ENCODE results near the gene KRT15. TPM values are rescaled to one million over a fixed set of nuclear protein-coding genes. Genes with fewer than 3 reads are reported as not detected.

The KRT15 gene
- total RNA-seq (2014; rRNA removed; shearing (Covaris generic)) = 0.08 TPM in 1 of 2 replicates, not detected in the other

GRCh38 chr17:41518789-41519449 is at the start of gene KRT15:
Gene KRT15, minus strand, starts transcription at chr17:41518890. Its CDS starts 63 bp downstream, at chr17:41518827.
- Histone ChIP-seq H3K27me3 (no peaks in the 10 kb centered on the region), H3K9me3 (replicated peaks) (no peaks in the 10 kb centered on the region), H3K36me3 (no peaks in the 10 kb centered on the region), H3K27ac (no peak within 1 kb of the TSS), H3K4me3 (no peak within 1 kb of the TSS), H3K4me1 (no peaks in the 10 kb centered on the region; the same call in 1 of the 2 replicates)
- no peak for DNase-seq

DNA sequence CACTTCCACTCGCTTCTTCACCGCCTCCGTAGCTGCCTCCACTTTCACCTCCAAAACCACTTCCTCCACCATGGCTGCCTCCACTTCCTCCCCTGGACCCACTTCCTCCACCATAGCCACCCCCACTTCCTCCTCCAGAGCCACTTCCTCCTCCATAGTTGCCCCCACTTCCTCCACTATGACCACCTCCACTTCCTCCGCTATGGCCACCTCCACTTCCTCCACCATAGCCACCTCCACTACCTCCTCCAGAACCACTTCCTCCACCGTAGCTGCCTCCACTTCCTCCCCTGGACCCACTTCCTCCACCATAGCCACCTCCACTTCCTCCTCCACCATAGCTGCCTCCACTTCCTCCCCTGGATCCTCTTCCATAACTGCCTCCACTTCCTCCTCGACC is 48.6 kb upstream of the KRT15 start:
- Histone ChIP-seq H3K9me3 (replicated peaks) (no peaks in the 10 kb centered on the region), H3K36me3 (no peaks in the 10 kb centered on the region), H3K27me3 (no peaks in the 10 kb centered on the region), H3K4me3 (no peak overlapping the region), H3K4me1 (no peaks in the 10 kb centered on the region), H3K27ac (no peak overlapping the region)
- DNase-seq = no peak

DNA sequence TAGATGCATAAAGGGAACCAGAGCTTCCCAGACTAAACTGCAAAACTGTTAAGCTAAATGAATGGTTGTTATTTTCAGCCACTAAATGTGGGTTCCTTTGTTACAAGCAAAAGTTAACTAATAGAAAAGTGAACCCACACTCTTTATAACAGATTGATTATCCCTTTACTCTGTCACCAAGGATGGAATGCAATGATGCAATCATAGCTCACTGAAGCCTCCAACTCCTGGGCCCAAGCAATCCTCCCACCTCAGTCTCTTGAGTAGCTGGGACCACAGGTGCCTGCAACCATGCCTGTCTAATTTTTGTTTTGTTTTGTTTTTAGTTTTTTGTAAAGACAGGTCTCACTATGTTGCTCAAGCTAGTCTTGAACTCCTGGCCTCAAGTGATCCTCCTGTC is 46.6 kb upstream of the KRT15 start:
- H3K4me1 ChIP-seq = no peaks in the 10 kb centered on the region
- no peak for DNase-seq
- no peaks in the 10 kb centered on the region for H3K27me3 ChIP-seq
- H3K36me3 ChIP-seq = no peaks in the 10 kb centered on the region
- H3K9me3 ChIP-seq (replicated peaks) = no peaks in the 10 kb centered on the region
- no peak overlapping the region for H3K4me3 ChIP-seq
- H3K27ac ChIP-seq = no peak overlapping the region

DNA sequence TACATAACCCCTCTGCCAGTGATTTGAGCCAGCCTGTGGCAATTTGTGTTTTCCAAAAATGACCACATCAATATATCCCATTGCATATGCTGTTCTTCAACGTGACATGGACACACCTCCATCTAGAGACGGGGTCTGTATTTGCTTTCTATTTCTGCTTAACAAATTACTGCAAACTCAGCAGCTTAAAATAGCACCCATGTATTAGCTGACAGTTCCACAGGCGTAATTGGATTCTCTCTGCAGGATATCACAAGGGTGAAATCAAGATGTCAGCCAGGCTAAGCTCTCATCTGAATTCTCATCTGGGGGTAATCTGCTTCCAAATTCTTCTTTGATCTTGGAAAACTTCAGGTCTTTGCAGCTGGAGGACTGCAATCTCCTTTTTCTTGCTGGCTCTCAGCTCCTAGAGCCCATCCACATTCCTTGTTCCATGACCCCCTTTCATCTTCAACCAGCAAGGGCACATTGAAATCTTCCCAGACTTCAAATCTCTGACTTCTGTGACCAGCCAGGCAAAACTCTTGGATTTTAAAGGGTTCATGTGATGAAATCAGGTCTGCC is 45.0 kb upstream of the KRT15 start:
- Histone ChIP-seq H3K27ac (no peak overlapping the region), H3K9me3 (replicated peaks) (no peaks in the 10 kb centered on the region), H3K27me3 (no peaks in the 10 kb centered on the region), H3K4me1 (no peaks in the 10 kb centered on the region), H3K4me3 (no peak overlapping the region), H3K36me3 (no peaks in the 10 kb centered on the region)
- DNase-seq = no peak

DNA sequence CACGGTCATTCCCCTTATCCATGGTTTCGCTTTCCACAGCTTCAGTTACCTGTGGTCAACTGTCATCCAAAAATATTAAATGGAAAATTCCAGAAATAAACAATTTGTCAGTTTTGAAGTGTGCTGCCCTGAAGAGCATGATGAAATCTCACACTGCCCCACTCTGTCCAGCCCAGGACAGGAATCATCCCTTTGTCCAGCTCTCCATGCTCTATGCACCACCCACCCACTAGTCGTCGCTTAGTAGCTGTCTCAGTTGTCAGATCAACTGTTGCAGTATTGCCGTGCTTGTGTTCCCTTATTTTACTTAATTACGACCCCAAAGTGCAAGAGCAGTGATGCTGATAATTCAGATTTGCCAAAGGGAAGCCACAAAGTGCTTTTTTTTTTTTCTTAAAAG is 42.9 kb upstream of the KRT15 start:
- Histone ChIP-seq H3K4me3 (no peak overlapping the region), H3K36me3 (no peaks in the 10 kb centered on the region), H3K4me1 (no peaks in the 10 kb centered on the region), H3K9me3 (replicated peaks) (no peaks in the 10 kb centered on the region), H3K27ac (no peak overlapping the region), H3K27me3 (no peaks in the 10 kb centered on the region)
- no peak for DNase-seq

DNA sequence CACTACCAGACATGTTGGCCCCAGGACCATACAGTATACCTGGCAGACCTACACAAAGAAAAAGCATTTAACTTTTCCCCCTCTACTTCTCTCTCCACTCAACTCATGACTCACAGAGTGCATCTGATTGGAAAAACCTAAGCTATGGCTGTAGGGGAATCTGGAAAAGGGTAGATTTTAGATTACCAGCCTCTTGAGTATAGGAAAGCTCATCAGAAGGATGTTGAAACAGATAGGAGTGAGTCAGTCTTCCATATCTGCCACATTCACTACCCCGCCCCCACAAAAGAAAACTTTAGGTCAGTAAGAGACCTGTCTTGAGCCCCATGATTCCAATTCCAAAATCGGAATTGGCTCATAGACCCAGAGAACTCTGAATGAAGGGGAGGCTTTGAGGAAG is 40.9 kb upstream of the KRT15 start:
- no peaks in the 10 kb centered on the region for H3K27me3 ChIP-seq
- H3K36me3 ChIP-seq = no peaks in the 10 kb centered on the region
- H3K4me3 ChIP-seq = no peak overlapping the region
- H3K27ac ChIP-seq = no peak overlapping the region
- no peaks in the 10 kb centered on the region for H3K4me1 ChIP-seq
- H3K9me3 ChIP-seq (replicated peaks) = no peaks in the 10 kb centered on the region
- DNase-seq = no peak

DNA sequence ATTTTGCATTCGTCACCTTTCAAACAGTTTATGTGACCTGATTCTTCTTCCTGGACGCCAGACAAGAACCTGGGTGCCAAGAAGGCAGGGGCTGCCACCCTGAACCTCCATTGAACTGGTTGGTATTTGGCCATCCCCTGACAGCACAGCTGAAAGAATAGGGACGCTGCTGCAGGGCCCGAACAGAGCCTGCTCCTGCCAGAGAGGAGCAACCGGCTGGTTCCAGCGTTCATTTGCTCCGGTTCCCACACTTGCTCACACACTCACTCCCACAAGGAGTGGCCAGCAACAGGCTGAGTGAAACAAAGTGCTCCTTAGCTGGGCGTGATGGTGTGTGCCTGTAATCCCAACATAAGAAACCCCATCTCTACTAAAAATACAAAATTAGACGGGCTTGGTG is 38.2 kb upstream of the KRT15 start:
- Histone ChIP-seq H3K27ac (no peak overlapping the region), H3K27me3 (no peaks in the 10 kb centered on the region), H3K4me1 (no peaks in the 10 kb centered on the region), H3K4me3 (no peak overlapping the region), H3K36me3 (no peaks in the 10 kb centered on the region), H3K9me3 (replicated peaks) (no peaks in the 10 kb centered on the region)
- no peak for DNase-seq

GRCh38 chr17:41556306-41556705 is 37.6 kb upstream of the KRT15 start:
- Histone ChIP-seq H3K4me3 (no peak overlapping the region), H3K27ac (no peak overlapping the region), H3K27me3 (no peaks in the 10 kb centered on the region), H3K36me3 (no peaks in the 10 kb centered on the region), H3K4me1 (no peaks in the 10 kb centered on the region), H3K9me3 (replicated peaks) (no peaks in the 10 kb centered on the region)
- no peak for DNase-seq

DNA sequence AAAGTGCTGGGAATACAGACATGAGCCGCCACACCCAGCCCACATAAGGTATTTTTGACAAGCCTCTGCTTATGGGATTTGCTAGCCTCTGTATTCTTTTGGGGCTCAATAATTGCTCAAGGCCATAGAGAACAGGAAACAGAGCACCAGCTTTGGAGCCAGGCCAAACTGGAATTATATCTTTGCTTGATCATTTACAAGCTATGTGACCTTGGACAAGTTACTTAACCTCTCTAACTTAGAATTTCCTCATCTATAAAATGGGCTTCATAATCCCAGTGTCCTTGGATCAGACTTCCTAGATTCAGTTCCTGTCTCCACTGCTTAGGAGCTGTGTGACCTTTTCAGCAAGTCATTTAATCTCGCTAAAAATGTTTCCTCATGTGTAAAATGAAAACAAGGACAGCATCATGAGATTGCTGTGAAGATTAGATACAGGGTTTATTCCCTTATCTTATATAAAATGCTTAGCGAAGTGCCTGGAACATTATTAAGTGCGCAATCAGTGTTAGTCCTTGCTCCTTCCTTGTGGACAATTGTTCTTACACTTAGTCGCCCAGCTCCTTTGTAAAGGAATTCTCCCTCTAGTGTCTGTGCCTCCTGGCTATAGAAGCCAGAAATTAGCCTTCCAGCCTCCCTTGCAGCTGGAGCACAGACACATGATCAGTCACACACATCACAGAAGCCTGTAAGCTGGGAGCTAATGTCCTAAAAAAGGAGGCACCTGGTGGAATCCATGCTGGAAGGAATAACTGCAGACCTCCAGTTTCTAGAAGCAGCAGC is 36.6 kb upstream of the KRT15 start:
- no peak overlapping the region for H3K4me3 ChIP-seq
- DNase-seq = no peak

DNA sequence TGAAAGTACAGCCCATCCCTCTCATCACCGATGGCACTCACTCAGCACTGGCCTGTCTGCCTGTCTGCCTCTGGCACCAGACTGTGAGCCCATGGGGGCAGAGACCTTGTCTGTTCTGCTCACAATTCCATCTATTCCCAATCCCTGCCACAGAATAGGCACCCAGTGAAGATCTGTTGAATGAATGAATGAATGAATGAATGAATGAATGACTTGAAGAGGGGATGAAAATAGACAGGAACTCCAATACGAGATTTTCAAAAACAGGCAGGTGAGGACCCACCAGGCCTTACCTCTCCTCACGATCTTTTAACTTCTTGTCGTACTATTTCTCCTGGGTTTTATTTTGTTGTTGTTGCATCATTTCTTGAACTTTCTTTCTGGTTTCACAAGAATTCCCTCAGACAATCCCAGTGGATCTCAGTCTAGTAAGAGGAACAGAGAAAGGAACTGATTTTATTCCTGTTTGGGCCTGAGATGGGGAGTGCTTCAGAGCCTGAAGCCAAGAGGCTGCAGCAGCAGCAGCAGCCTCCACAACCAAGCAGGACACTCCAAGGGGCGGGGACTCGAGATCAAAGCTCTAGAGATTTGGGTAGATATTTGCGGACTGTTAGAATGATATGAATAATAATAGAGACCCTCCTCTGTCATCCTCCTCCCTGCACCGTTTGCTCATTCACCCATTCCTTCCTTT is 35.4 kb upstream of the KRT15 start:
- no peak for DNase-seq
- Histone ChIP-seq H3K9me3 (replicated peaks) (no peaks in the 10 kb centered on the region), H3K27ac (no peak overlapping the region), H3K27me3 (no peaks in the 10 kb centered on the region), H3K4me3 (no peak overlapping the region), H3K36me3 (no peaks in the 10 kb centered on the region), H3K4me1 (no peaks in the 10 kb centered on the region)

More for the DNA sequence above, 36.6 kb upstream of the KRT15 start:
- Histone ChIP-seq H3K9me3 (replicated peaks) (no peaks in the 10 kb centered on the region), H3K27ac (no peak overlapping the region), H3K36me3 (no peaks in the 10 kb centered on the region), H3K4me1 (no peaks in the 10 kb centered on the region), H3K27me3 (no peaks in the 10 kb centered on the region)

- no peaks in the 10 kb centered on the region for H3K27me3 ChIP-seq
- no peak for DNase-seq
Observed at GRCh38 chr17:41553176-41553575, 34.5 kb upstream of the KRT15 start.

DNA sequence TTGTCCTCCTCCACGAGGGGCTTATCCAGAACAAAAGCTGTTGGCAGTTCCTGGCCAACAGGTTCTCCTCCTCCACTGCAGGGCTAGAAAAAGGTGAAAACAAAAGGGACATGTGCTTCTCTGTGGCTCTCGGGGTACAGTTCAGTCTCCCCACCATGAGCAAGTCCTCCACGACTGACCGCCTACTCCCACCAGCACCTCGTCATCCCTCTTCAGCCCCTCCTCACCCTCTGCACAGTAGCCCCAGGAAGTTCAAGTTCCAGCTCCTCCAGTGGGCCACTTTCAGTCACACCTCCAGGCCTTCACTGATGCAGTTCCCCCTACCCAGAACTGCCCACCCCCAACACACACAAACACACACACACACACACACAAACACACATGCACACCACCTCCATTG is 33.8 kb upstream of the KRT15 start:
- Histone ChIP-seq H3K27ac (no peak overlapping the region), H3K36me3 (no peaks in the 10 kb centered on the region), H3K27me3 (no peaks in the 10 kb centered on the region), H3K4me1 (peaks cover 8% of the 10 kb centered on the region; the same call in 1 of the 2 replicates), H3K4me3 (no peak overlapping the region), H3K9me3 (replicated peaks) (no peaks in the 10 kb centered on the region)
- no peak for DNase-seq

More at GRCh38 chr17:41553176-41553575, 34.5 kb upstream of the KRT15 start:
- Histone ChIP-seq H3K4me1 (peaks cover under 1% of the 10 kb centered on the region; the same call in 1 of the 2 replicates), H3K9me3 (replicated peaks) (no peaks in the 10 kb centered on the region), H3K4me3 (no peak overlapping the region), H3K27ac (no peak overlapping the region), H3K36me3 (no peaks in the 10 kb centered on the region)

GRCh38 chr17:41551365-41551764 is 32.7 kb upstream of the KRT15 start:
- Histone ChIP-seq H3K27ac (no peak overlapping the region), H3K36me3 (no peaks in the 10 kb centered on the region), H3K27me3 (no peaks in the 10 kb centered on the region), H3K4me3 (no peak overlapping the region), H3K4me1 (peaks cover 8% of the 10 kb centered on the region; the same call in 1 of the 2 replicates), H3K9me3 (replicated peaks) (no peaks in the 10 kb centered on the region; the same call in 1 of the 2 replicates)
- DNase-seq = no peak

GRCh38 chr17:41549596-41550039 is 30.9 kb upstream of the KRT15 start:
- H3K36me3 ChIP-seq = no peaks in the 10 kb centered on the region
- no peak overlapping the region for H3K27ac ChIP-seq
- DNase-seq = no peak
- H3K4me1 ChIP-seq = peaks cover 8% of the 10 kb centered on the region; the same call in 1 of the 2 replicates
- H3K27me3 ChIP-seq = no peaks in the 10 kb centered on the region
- no peak overlapping the region for H3K4me3 ChIP-seq
- no peaks in the 10 kb centered on the region; the same call in 1 of the 2 replicates for H3K9me3 ChIP-seq (replicated peaks)

Data from SJCRH30 (cell line).